BJ (cell line): Measurements from ENCODE around the gene WWOX. TPM values are rescaled to one million over a fixed set of nuclear protein-coding genes. Genes with fewer than 3 reads are reported as not detected.
"Not testable (repeated sequence)": the region's sequence is repeated elsewhere in the genome, so short reads cannot be mapped to it uniquely, and the experiment has no call there.

ENCODE experiments used
- CTCF ChIA-PET: fragments of 350-600 bp; formaldehyde crosslinking; extraction: SDS; loops from one replicate; lab custom pipeline; 2021; ENCODE audit warnings: antibody characterized with exemption, inconsistent platforms; lab: Yijun Ruan, JAX
- POLR2A ChIA-PET: fragments of 300-600 bp; sonication (Branson Sonifier 250); formaldehyde crosslinking; extraction: SDS; loops from one replicate; lab custom pipeline; 2021; ENCODE audit warnings: antibody characterized with exemption; lab: Charles Lee
- DNase-seq: peaks from one replicate; pipeline ENCODE4 v3.0.0-alpha.2; 2011; ENCODE audit warnings: low read depth
- H3K27me3 ChIP-seq: 2 replicates; pipeline ENCODE4 v1.6.0; 2011; ENCODE audit warnings: low read length; ENCODE audit not compliant: control insufficient read depth, insufficient read depth
- H3K36me3 ChIP-seq: 2 replicates; pipeline ENCODE4 v1.5.1; 2011; ENCODE audit warnings: low read length; ENCODE audit not compliant: control insufficient read depth, insufficient read depth
- H3K4me3 ChIP-seq: 2 replicates; pipeline ENCODE4 v1.5.1; 2011; ENCODE audit warnings: low read depth, mild to moderate bottlenecking, control low read depth, low read length
- CTCF ChIP-seq: IDR thresholded peaks from 2 replicates; pipeline ENCODE4 v1.5.1; 2011; ENCODE audit warnings: low read depth, mild to moderate bottlenecking, control low read depth, inconsistent platforms, low read length, moderate library complexity; ENCODE audit not compliant: insufficient read depth
- polyA plus RNA-seq: library from polyadenylated mRNA; depleted of rRNA; stranded (reverse); fragments of >200 nt; gene quantifications from 2 replicates; pipeline ENCODE4 v1.2.3, GENCODE V29; 2011

WWOX gene
- polyA plus RNA-seq, 1 experiment = 3.1 TPM

- CTCF ChIA-PET = no interaction called here
- no peaks in the 10 kb centered on the region for H3K36me3 ChIP-seq
- no peaks in the 10 kb centered on the region for H3K27me3 ChIP-seq
- no peak for DNase-seq
- H3K4me3 ChIP-seq = no peak overlapping the region
- POLR2A ChIA-PET = no interaction called here
- TF ChIP-seq CTCF = no peak
These were observed 945.7 kb downstream of the WWOX start for GRCh38 chr16:79045191-79045590.

- Histone ChIP-seq H3K4me3 (no peak overlapping the region), H3K36me3 (no peaks in the 10 kb centered on the region), H3K27me3 (no peaks in the 10 kb centered on the region)
- TF ChIP-seq CTCF = no peak
- CTCF ChIA-PET = no interaction called here
- POLR2A ChIA-PET = no interaction called here
- DNase-seq = no peak
These were observed 947.9 kb downstream of the WWOX start for GRCh38 chr16:79047337-79047736.

GRCh38 chr16:79049040-79049439, 949.6 kb downstream of the WWOX start:
- Histone ChIP-seq H3K27me3 (no peaks in the 10 kb centered on the region), H3K36me3 (no peaks in the 10 kb centered on the region), H3K4me3 (no peak overlapping the region)
- ChIA-PET POLR2A (no interaction called here), CTCF (no interaction called here)
- TF ChIP-seq CTCF = no peak
- DNase-seq = no peak

GRCh38 chr16:79050063-79050462, 950.6 kb downstream of the WWOX start:
- no peak for TF ChIP-seq CTCF
- CTCF ChIA-PET = no interaction called here
- Histone ChIP-seq H3K27me3 (no peaks in the 10 kb centered on the region), H3K4me3 (no peak overlapping the region), H3K36me3 (no peaks in the 10 kb centered on the region)
- POLR2A ChIA-PET = no interaction called here
- no peak for DNase-seq

GRCh38 chr16:79051313-79051712, 951.9 kb downstream of the WWOX start:
- Histone ChIP-seq H3K36me3 (no peaks in the 10 kb centered on the region), H3K27me3 (no peaks in the 10 kb centered on the region), H3K4me3 (no peak overlapping the region)
- TF ChIP-seq CTCF = no peak
- no peak for DNase-seq
- ChIA-PET CTCF (no interaction called here), POLR2A (no interaction called here)

GRCh38 chr16:79052198-79052597, 952.7 kb downstream of the WWOX start:
- DNase-seq, H3K27me3 ChIP-seq, CTCF ChIA-PET, H3K36me3 ChIP-seq, POLR2A ChIA-PET, H3K4me3 ChIP-seq: not testable (repeated sequence)
